ENCODE results near the gene HIGD1A. TPM values are rescaled to one million over a fixed set of nuclear protein-coding genes. Genes with fewer than 3 reads are reported as not detected.

HIGD1A gene
- total and polyA plus RNA-seq, 9 of the 15 experiments (the other 6 are each of a cell fraction or from before 2014, with no cell fraction given): 165 to 1,185 (median 333) TPM

DNA sequence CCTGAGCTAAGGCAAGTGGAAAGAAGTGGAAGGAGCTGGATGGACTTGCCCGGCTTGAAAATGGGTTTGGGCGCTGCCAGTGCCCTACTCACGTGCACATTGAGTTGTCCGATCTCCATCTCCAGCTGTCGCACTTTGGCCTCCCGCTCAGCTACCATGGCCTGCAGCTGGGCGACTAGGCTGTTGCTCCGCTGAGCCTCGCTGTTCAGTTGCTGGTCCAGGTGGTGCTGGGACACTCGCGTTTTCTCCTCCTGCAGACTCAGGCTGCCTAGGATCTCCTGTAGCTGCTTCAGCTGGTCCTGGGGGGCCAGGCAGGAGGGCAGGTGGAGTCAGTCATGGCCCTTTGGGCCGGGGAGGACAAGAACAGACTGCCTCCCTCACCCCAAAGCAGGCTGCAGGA lies 68.7 kb downstream of the HIGD1A start:
- Histone ChIP-seq H4K20me1 (replicated peaks; ENCODE audit: control insufficient read depth, insufficient read depth, low read length) (no peaks in the 10 kb centered on the region; the same call in 1 of the 2 replicates), H3K4me2 (ENCODE audit: insufficient read depth, low read length) (no peak overlapping the region), H3K9me1 (ENCODE audit: control insufficient read depth, insufficient read depth, low read length) (no peaks in the 10 kb centered on the region), H3K27me3 (ENCODE audit: control insufficient read depth in 2 of 2, insufficient read depth in 2 of 2, low read length in 2 of 2) (peaks cover 23 to 30% of the 10 kb centered on the region in 2 experiments; a peak in 4 of 5 replicates), H3K36me3 (ENCODE audit: control insufficient read depth, insufficient read depth, low read length) (no peaks in the 10 kb centered on the region), H3K79me2 (ENCODE audit: control insufficient read depth, insufficient read depth, low read length) (no peaks in the 10 kb centered on the region), H3K27ac (ENCODE audit: extremely low read depth, low read depth, low read length) (no peak overlapping the region), H3K4me3 (no peak overlapping the region), H3K9me3 (replicated peaks; ENCODE audit: control insufficient read depth, insufficient read depth, low read depth, low read length) (no peaks in the 10 kb centered on the region), H3K9ac (ENCODE audit: insufficient read depth in 1 of 2, low read depth in 2 of 2, low read length in 2 of 2) (no peak overlapping the region), H3K4me1 (replicated peaks in 1 of 2; ENCODE audit: control insufficient read depth in 2 of 2, insufficient read depth in 2 of 2, low read length in 2 of 2) (no peaks in the 10 kb centered on the region), H2AFZ (ENCODE audit: low read depth, low read length) (no peak overlapping the region)
- ChIA-PET CTCF (ENCODE audit: low intra/inter-chr PET ratio) (no interaction called here), POLR2A (interaction anchor here (0.6 to 1.6 kb wide), 4 partner anchors 9 to 218 kb away, joined by 3 to 5 read pairs (median 4); partner anchors contain the start of gene HIGD1A)
- no peak for ATAC-seq
- TF ChIP-seq BHLHE40 (IDR thresholded peaks at IDR 0.05; ENCODE audit: low read length): peak; percentile 42
- no peak for TF ChIP-seq PHB (CRISPR knock-in tag; IDR thresholded peaks at IDR 0.05)
- no peak for DNase-seq (ENCODE audit: extremely low read depth in 1 of 4, low spot score in 3 of 4)
- in situ Hi-C loops (cut with MboI) (no loop called here), intact Hi-C loops (cut with micrococcal nuclease) (no loop called here)
- 2% methylated on average over 12 of the region's 12 CpGs for WGBS (ENCODE audit: insufficient coverage, low coverage, missing lambda C conversion rate)
- no peak for FAIRE-seq
- BruUV-seq (replicated peaks): no TSS peak

DNA sequence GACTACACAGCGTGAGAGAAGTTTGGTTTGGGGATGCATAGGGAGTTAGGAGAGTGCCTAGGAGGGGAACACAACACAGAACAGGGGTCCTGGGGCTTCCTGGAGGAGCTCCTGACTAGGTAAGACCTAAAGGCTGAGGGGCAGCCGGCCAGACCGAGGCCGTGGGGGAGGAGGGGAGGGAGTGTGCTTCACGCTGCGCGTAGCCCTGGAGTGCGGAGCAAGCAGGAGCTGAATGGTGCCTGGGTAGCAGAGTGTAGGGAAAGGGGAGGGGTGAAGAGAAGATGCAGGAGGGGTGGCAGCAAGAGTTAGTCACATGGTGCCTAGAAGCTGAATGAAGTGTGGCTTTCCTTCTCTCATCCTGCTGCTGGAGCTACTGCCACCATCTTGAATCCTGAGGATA lies 69.3 kb downstream of the HIGD1A start:
- DNase-seq (ENCODE audit: extremely low read depth in 1 of 4, low spot score in 3 of 4) (no peak), ATAC-seq (peak; percentile 40), FAIRE-seq (no peak)
- Histone ChIP-seq H4K20me1 (replicated peaks; ENCODE audit: control insufficient read depth, insufficient read depth, low read length) (no peaks in the 10 kb centered on the region; the same call in 1 of the 2 replicates), H2AFZ (ENCODE audit: low read depth, low read length) (no peak overlapping the region), H3K4me2 (ENCODE audit: insufficient read depth, low read length) (no peak overlapping the region), H3K79me2 (ENCODE audit: control insufficient read depth, insufficient read depth, low read length) (no peaks in the 10 kb centered on the region), H3K9ac (ENCODE audit: insufficient read depth in 1 of 2, low read depth in 2 of 2, low read length in 2 of 2) (no peak overlapping the region), H3K27me3 (ENCODE audit: control insufficient read depth in 2 of 2, insufficient read depth in 2 of 2, low read length in 2 of 2) (peaks cover 23 to 30% of the 10 kb centered on the region in 2 experiments; a peak in 4 of 5 replicates), H3K27ac (ENCODE audit: extremely low read depth, low read depth, low read length) (no peak overlapping the region), H3K4me3 (no peak overlapping the region), H3K9me1 (ENCODE audit: control insufficient read depth, insufficient read depth, low read length) (no peaks in the 10 kb centered on the region), H3K36me3 (ENCODE audit: control insufficient read depth, insufficient read depth, low read length) (no peaks in the 10 kb centered on the region), H3K9me3 (replicated peaks; ENCODE audit: control insufficient read depth, insufficient read depth, low read depth, low read length) (no peaks in the 10 kb centered on the region), H3K4me1 (replicated peaks in 1 of 2; ENCODE audit: control insufficient read depth in 2 of 2, insufficient read depth in 2 of 2, low read length in 2 of 2) (no peaks in the 10 kb centered on the region)
- intact Hi-C loops (cut with micrococcal nuclease): no loop called here
- ChIA-PET POLR2A (interaction anchor here (1.1 to 1.6 kb wide), 3 partner anchors 9 to 70 kb away, joined by 3 to 5 read pairs (median 4); partner anchors contain the start of gene HIGD1A), CTCF (ENCODE audit: low intra/inter-chr PET ratio) (no interaction called here)
- BruUV-seq (replicated peaks): no TSS peak
- WGBS (ENCODE audit: insufficient coverage, low coverage, missing lambda C conversion rate): 6% methylated on average over 8 of the region's 8 CpGs
- TF ChIP-seq NR1H2 (CRISPR knock-in tag; IDR thresholded peaks at IDR 0.05) (no peak), SIX5 (IDR thresholded peaks at IDR 0.05; ENCODE audit: borderline replicate concordance in 1 of 2, insufficient read depth in 1 of 2, low read depth in 1 of 2, low read length in 2 of 2) (no peak), SAFB2 (IDR thresholded peaks at IDR 0.05; ENCODE audit: borderline replicate concordance, low read depth, low read length, severe bottlenecking) (no peak), PHB2 (IDR thresholded peaks at IDR 0.05; ENCODE audit: low read depth) (no peak), YBX1 (IDR thresholded peaks at IDR 0.05) (no peak)
- TF ChIP-seq, protein P1, sequence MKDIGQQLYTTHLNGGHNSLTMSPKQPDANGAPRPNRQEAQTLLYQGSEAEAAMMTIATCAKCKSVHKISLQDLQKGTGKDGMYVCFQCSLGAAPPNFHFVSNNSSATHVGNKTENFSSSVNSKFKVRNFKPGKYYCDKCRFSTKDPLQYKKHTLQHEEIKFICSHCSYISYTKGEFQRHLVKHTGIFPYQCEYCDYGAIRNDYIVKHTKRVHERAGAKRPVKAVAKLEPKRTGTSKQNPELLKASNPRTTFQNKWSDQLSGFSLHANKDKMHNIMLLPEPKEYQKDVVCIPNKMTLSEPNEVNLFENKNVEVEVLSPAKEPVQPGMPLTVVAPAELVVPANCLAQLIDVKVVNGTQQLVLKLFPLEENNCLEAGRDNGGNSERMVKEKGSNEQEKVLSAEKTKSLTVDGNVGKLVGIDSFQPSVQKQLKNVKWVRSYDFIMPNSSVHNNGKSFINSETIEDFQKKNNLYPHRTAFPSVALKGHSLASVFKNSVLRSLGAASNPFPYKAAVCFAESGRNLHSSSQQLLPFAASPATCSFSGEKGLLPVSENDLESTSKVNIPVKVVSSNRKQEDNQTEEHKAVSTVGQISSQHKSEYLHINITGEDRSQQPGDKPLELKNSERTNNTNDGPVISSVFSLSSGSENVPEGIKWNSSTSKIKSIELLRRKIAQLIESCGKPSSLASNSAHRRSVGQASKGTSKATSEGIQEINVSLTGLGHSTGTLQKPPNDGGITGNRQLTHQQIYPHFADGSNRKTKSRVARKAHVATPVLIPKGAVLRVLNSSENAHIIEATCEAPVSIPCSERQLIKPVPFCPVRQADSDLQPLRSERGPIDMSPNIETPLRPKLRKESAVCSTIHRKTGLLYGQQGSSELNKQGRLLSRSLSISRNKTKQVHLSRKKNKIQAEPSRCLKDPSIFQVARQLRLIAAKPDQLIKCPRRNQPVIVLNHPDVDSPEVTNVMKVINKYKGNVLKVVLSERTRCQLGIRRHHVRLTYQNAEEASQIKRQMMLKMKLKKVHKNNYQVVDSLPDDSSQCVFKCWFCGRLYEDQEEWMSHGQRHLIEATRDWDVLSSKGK (CRISPR knock-in tag; IDR thresholded peaks at IDR 0.05): no peak
- TF ChIP-seq, protein P2, sequence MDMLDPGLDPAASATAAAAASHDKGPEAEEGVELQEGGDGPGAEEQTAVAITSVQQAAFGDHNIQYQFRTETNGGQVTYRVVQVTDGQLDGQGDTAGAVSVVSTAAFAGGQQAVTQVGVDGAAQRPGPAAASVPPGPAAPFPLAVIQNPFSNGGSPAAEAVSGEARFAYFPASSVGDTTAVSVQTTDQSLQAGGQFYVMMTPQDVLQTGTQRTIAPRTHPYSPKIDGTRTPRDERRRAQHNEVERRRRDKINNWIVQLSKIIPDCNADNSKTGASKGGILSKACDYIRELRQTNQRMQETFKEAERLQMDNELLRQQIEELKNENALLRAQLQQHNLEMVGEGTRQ (CRISPR knock-in tag; IDR thresholded peaks at IDR 0.05): 0 out of 2 replicates have a peak, but pooled peaks have one; percentile 19
- in situ Hi-C loops (cut with MboI): no loop called here
